ENCODE data around the gene MRPS12. TPM values are rescaled to one million over a fixed set of nuclear protein-coding genes. Genes with fewer than 3 reads are reported as not detected.

Gene MRPS12
- polyA plus RNA-seq, 2 of the 4 experiments (the other 2 are of a cell fraction), result 92.8 to 217 TPM

DNA sequence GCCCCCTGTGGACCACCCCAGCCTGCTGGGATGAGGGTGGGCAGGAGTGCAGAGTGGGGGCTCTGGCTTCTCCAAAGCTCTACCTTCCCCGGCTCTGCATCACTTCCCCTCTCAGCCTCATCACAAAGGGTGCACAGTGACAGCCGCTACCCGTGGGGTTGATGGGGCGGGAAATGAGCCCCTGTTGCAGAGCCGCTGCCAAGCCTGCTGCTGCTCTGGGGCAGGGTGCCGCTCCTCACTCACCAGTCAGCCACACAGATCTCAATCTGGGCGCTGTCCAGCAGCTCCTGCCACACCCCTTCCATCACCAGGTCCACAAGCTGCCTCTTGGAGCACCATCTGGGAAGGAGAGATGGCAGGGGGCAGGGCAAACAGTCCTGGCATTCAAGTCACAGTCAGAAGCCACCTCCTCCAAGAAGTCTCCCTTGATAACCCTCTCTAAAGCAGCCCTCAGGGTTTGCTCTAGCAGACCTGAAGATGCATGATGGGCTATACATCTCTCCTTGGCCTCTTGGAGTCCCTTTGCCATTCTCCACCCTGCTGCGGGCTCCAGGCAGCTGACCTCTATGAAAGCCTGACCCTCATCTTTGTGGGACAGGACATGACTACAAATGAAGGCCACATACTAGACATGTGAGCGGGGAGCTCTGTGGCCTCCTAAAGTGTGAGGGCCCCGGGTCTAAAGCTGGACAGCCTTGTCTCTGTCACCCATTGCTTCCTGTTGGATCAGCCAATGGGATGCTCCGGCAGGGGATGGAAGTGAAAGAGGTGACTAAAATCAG, 15.7 kb downstream of the MRPS12 start:
- ChIA-PET POLR2A (interaction anchor here (0.8 to 1.0 kb wide), 2 partner anchors 10 to 16 kb away, joined by 3 to 6 read pairs; partner anchors contain the start of genes MRPS12 and SARS2), CTCF (interaction anchor here (0.8 to 18.6 kb wide), 13 partner anchors 10 to 465 kb away, joined by 3 to 245 read pairs (median 4); partner anchors contain the start of genes FBXO17, MRPS12 and SARS2)
- TF ChIP-seq ZFP36 (IDR thresholded peaks at IDR 0.05; ENCODE audit: borderline replicate concordance, partially characterized antibody), result peak; percentile 94
- TF ChIP-seq KDM5A (IDR thresholded peaks at IDR 0.05), result no peak
- TF ChIP-seq, protein P1, sequence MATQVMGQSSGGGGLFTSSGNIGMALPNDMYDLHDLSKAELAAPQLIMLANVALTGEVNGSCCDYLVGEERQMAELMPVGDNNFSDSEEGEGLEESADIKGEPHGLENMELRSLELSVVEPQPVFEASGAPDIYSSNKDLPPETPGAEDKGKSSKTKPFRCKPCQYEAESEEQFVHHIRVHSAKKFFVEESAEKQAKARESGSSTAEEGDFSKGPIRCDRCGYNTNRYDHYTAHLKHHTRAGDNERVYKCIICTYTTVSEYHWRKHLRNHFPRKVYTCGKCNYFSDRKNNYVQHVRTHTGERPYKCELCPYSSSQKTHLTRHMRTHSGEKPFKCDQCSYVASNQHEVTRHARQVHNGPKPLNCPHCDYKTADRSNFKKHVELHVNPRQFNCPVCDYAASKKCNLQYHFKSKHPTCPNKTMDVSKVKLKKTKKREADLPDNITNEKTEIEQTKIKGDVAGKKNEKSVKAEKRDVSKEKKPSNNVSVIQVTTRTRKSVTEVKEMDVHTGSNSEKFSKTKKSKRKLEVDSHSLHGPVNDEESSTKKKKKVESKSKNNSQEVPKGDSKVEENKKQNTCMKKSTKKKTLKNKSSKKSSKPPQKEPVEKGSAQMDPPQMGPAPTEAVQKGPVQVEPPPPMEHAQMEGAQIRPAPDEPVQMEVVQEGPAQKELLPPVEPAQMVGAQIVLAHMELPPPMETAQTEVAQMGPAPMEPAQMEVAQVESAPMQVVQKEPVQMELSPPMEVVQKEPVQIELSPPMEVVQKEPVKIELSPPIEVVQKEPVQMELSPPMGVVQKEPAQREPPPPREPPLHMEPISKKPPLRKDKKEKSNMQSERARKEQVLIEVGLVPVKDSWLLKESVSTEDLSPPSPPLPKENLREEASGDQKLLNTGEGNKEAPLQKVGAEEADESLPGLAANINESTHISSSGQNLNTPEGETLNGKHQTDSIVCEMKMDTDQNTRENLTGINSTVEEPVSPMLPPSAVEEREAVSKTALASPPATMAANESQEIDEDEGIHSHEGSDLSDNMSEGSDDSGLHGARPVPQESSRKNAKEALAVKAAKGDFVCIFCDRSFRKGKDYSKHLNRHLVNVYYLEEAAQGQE (IDR thresholded peaks at IDR 0.05), result peak; percentile 47; the same call in 1 of the 2 replicates
- DNase-seq (ENCODE audit: low read depth in 1 of 2, low spot score in 1 of 2) (peak in 1 of 2 experiments; percentile 51), ATAC-seq (peak; percentile 18 to 30; a peak in 4 of 6 replicates), FAIRE-seq (no peak)
- WGBS (ENCODE audit: missing lambda C conversion rate), result 89% methylated on average over 11 of the region's 11 CpGs
- H3K4me1 ChIP-seq, result no peaks in the 10 kb centered on the region
- no peak overlapping the region for H3K4me2 ChIP-seq
- H3K9me3 ChIP-seq, result no peaks in the 10 kb centered on the region
- H3K4me3 ChIP-seq, result no peak overlapping the region
- H3K27ac ChIP-seq, result no peak overlapping the region

DNA sequence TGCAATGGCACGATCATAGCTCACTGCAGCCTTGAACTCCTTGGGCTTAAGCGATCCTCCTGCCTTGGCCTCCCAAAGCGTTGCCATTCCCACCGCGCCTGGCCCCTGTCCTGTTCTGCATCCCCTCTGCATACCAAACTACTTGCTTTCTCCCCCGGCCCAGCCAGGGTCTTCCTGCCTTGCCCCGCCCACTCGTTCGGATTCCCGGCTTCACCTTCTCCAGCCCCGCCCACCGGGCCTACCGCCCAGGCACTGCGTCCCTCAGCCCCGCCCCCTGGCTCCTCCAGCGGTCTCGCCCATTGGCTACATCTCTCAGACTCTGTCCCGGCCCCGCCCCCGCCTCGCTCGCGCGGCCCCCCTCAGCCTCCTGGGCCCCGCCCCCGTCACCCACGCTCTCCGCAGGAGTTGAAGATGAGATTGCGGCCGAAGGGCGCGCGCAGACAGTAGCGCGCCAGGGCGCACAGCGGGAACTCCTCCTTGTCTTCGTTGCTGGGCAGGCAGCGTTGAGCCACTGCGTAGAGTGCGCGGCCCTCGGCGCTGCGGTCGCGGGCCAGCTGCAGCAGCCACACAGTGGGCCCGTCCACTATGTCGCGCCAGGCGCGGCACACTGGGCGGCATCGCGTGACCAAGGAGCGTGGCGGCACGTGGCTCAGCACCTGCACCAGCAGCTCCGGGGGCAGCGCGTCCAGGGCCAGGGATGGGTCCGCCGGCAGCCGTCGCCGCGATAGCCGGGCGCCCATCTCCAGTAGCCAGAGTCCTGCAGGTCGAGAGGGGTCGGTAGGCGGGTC, 19.0 kb downstream of the MRPS12 start:
- no peak overlapping the region for H3K4me3 ChIP-seq
- peaks cover 23% of the 10 kb centered on the region for H3K4me1 ChIP-seq
- H3K9me3 ChIP-seq, result no peaks in the 10 kb centered on the region
- FAIRE-seq, result no peak
- DNase-seq (ENCODE audit: low read depth in 1 of 2, low spot score in 1 of 2), result no peak
- ATAC-seq, result no peak
- POLR2A ChIA-PET, result no interaction called here
- TF ChIP-seq, protein P2, sequence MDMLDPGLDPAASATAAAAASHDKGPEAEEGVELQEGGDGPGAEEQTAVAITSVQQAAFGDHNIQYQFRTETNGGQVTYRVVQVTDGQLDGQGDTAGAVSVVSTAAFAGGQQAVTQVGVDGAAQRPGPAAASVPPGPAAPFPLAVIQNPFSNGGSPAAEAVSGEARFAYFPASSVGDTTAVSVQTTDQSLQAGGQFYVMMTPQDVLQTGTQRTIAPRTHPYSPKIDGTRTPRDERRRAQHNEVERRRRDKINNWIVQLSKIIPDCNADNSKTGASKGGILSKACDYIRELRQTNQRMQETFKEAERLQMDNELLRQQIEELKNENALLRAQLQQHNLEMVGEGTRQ (IDR thresholded peaks at IDR 0.05), result no peak
- TF ChIP-seq POLR2A (IDR thresholded peaks at IDR 0.05; ENCODE audit: low read length), result peak; percentile 27
- TF ChIP-seq ZSCAN20 (CRISPR knock-in tag; IDR thresholded peaks at IDR 0.05), result no peak
- no peak for TF ChIP-seq HOXA7 (CRISPR knock-in tag; IDR thresholded peaks at IDR 0.05)
- TF ChIP-seq HEYL (CRISPR knock-in tag; IDR thresholded peaks at IDR 0.05), result no peak
- peak in 1 of 2 experiments; percentile 1; a peak in 1 of 5 replicates for TF ChIP-seq JUN (IDR thresholded peaks at IDR 0.05)
- no peak for TF ChIP-seq BHLHE40 (IDR thresholded peaks at IDR 0.05; ENCODE audit: low read depth, low read length)
- no peak for TF ChIP-seq RARB (CRISPR knock-in tag; IDR thresholded peaks at IDR 0.05)
- TF ChIP-seq, protein P3, sequence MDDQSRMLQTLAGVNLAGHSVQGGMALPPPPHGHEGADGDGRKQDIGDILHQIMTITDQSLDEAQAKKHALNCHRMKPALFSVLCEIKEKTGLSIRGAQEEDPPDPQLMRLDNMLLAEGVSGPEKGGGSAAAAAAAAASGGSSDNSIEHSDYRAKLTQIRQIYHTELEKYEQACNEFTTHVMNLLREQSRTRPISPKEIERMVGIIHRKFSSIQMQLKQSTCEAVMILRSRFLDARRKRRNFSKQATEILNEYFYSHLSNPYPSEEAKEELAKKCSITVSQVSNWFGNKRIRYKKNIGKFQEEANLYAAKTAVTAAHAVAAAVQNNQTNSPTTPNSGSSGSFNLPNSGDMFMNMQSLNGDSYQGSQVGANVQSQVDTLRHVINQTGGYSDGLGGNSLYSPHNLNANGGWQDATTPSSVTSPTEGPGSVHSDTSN (IDR thresholded peaks at IDR 0.05), result peak; percentile 14; the same call in 1 of the 2 replicates
- no peak for TF ChIP-seq CHD4 (IDR thresholded peaks at IDR 0.05; ENCODE audit: borderline replicate concordance)
- CTCF ChIA-PET, result interaction anchor here (0.6 to 23.4 kb wide), 8 partner anchors 10 to 547 kb away, joined by 4 to 344 read pairs (median 6); partner anchors contain the start of genes FAM98C, FBXO17, MRPS12 and SARS2
- no peak overlapping the region for H3K27ac ChIP-seq
- H3K4me2 ChIP-seq, result no peak overlapping the region
- 96% methylated on average over 68 of the region's 72 CpGs for WGBS (ENCODE audit: missing lambda C conversion rate)

DNA sequence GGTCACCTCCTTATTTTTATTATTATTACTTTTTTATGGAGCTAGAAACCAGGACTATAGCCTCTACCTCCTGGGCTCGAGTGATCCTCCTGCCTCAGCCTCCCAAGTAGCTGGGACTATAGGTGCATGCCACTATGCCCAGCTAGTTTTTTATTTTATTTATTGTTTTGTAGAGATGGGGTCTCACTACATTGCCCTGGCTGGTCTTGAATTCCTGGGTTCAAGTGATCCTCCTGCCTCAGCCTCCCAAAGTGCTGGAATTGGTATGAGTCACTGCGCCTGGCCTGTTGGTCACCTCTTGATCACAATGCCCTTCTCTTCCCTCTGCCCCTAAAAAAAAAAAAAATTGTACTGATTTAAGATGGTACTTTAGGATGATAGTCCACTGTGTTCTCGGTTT, 20.4 kb downstream of the MRPS12 start:
- CTCF ChIA-PET, result interaction anchor here (0.6 to 23.4 kb wide), 6 partner anchors 10 to 548 kb away, joined by 3 to 344 read pairs (median 30); partner anchors contain the start of genes FAM98C, FBXO17, MRPS12 and SARS2
- no peak overlapping the region for H3K27ac ChIP-seq
- peaks cover 23% of the 10 kb centered on the region for H3K4me1 ChIP-seq
- ATAC-seq, result no peak
- POLR2A ChIA-PET, result interaction anchor here (2.3 kb wide), 1 partner anchor 20 kb away, joined by 11 read pairs; the partner anchor contains the start of genes MRPS12 and SARS2
- H3K9me3 ChIP-seq, result no peaks in the 10 kb centered on the region
- TF ChIP-seq CBX8 (IDR thresholded peaks at IDR 0.05), result no peak
- no peak for TF ChIP-seq FOSL2 (IDR thresholded peaks at IDR 0.05)
- TF ChIP-seq FOSL2 (CRISPR knock-in tag; IDR thresholded peaks at IDR 0.05), result peak; percentile 35; the same call in 1 of the 2 replicates
- TF ChIP-seq TFCP2L1 (CRISPR knock-in tag; IDR thresholded peaks at IDR 0.05), result no peak
- TF ChIP-seq RARB (CRISPR knock-in tag; IDR thresholded peaks at IDR 0.05), result no peak
- no peak for TF ChIP-seq EP300 (IDR thresholded peaks at IDR 0.05)
- TF ChIP-seq, protein P4, sequence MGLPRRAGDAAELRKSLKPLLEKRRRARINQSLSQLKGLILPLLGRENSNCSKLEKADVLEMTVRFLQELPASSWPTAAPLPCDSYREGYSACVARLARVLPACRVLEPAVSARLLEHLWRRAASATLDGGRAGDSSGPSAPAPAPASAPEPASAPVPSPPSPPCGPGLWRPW (IDR thresholded peaks at IDR 0.05), result no peak
- FAIRE-seq, result no peak
- H3K4me3 ChIP-seq, result no peak overlapping the region
- DNase-seq (ENCODE audit: low read depth in 1 of 2, low spot score in 1 of 2), result no peak
- 93% methylated on average over 3 of the region's 3 CpGs for WGBS (ENCODE audit: missing lambda C conversion rate)
- no peak overlapping the region for H3K4me2 ChIP-seq
